ENCODE data around the gene MRM2. TPM values are rescaled to one million over a fixed set of nuclear protein-coding genes. Genes with fewer than 3 reads are reported as not detected.
A peak's percentile ranks its signal among the peaks of the same experiment; 100 is the strongest.

Gene MRM2
- total RNA-seq, 2 donors from 2014 or later = 30.0 to 34.5 TPM

DNA sequence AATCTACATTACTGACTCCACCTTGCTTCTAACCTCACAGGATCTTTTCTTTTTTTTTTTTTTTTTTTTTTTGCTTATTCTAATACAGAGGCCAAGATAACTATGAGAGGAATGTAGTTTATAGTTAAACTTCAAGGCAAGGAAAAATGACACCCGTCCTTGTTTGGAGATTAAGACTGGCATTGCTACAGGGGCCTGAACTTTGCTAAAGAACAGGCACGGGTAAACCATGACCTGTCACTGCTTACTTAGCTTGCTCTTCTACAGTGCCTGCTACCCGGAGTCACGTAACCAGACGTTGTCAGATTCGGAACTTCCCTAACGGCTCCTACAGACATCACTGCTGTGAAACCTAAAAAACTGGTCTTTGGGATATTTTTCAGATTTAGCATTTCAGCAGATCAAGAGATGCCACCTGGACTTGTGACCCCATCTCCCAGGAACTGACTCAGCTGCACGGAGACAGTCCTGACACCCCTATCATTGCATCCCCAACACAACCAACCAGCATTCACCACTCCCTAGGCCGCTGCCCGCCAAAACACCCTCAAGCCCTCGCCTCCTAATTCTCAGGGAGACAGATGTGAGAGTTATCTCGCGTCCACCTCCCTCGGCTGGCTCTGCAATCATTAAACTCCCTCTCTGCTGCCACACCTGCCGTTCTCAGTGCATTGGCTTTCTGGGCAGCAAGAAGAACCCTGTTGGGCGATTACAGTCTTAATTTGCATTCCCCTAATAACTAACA lies 36.8 kb downstream of the MRM2 start:
- DNase-seq (ENCODE audit: low spot score) = no peak
- H3K4me3 Mint-ChIP-seq = no peak overlapping the region
- ATAC-seq = no peak
- H3K4me1 Mint-ChIP-seq (ENCODE audit: low read depth in 2 of 2) = peaks cover 0 to 3% of the 10 kb centered on the region in 2 donors
- no peaks in the 10 kb centered on the region for H3K27me3 Mint-ChIP-seq
- no peak overlapping the region for H3K27ac Mint-ChIP-seq
- H3K9me3 Mint-ChIP-seq = no peaks in the 10 kb centered on the region
- H3K36me3 Mint-ChIP-seq = peaks cover 5% of the 10 kb centered on the region

DNA sequence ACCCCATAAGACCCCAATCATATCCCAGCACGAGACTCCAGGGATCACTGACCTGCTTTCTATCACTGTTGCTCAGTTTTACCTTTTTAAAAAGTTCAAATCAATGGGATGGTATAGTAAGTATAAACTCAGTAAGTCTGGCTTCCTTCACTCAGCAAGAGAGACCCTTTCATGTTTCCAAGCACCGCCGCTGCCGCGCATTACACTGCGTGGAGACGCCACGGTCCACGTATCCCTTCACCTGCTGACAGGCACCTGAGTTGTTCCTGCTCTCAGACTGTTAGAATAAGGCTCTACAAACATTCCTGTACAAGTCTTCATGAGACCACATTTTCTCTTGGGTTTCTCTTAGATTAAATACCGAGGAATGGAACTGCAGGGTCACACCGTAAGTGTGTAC lies 37.6 kb downstream of the MRM2 start:
- H3K4me1 Mint-ChIP-seq (ENCODE audit: low read depth in 2 of 2) = peaks cover 0 to 3% of the 10 kb centered on the region in 2 donors
- no peaks in the 10 kb centered on the region for H3K27me3 Mint-ChIP-seq
- H3K4me3 Mint-ChIP-seq = no peak overlapping the region
- H3K27ac Mint-ChIP-seq = no peak overlapping the region
- DNase-seq (ENCODE audit: low spot score) = no peak
- H3K9me3 Mint-ChIP-seq = no peaks in the 10 kb centered on the region
- no peak for ATAC-seq
- H3K36me3 Mint-ChIP-seq = peaks cover 5% of the 10 kb centered on the region

DNA sequence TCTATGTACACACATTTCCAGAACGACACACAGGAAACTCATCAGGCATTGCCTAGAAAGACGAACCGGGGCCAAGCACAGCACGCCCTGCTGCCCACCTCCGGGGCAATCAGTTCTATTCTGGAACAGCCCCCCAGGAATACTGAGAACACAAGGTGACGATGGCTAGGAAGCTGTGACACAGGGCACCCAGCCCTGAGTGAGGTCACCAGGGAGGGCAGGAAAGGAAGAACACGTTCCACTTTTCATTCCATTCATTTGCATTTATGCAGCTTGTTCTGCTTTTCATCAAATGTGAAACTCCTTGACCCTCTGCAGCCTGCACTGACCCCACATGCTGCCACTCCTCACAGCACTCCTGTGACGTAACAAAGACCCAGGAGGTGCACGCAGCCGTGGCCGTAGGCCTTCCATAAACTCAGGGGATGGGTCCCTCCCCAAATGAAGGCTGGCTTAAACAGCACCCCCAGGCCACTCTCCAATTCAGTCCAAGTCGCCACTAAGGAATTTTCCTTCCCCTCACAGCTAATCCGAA lies 38.2 kb downstream of the MRM2 start:
- ATAC-seq (no peak), DNase-seq (ENCODE audit: low spot score) (no peak)
- no peaks in the 10 kb centered on the region for H3K9me3 Mint-ChIP-seq
- H3K4me1 Mint-ChIP-seq (ENCODE audit: low read depth in 2 of 2) = peaks cover 0 to under 1% of the 10 kb centered on the region in 2 donors
- H3K27ac Mint-ChIP-seq = no peak overlapping the region
- H3K4me3 Mint-ChIP-seq = no peak overlapping the region
- peaks cover 5% of the 10 kb centered on the region for H3K36me3 Mint-ChIP-seq
- no peaks in the 10 kb centered on the region for H3K27me3 Mint-ChIP-seq

DNA sequence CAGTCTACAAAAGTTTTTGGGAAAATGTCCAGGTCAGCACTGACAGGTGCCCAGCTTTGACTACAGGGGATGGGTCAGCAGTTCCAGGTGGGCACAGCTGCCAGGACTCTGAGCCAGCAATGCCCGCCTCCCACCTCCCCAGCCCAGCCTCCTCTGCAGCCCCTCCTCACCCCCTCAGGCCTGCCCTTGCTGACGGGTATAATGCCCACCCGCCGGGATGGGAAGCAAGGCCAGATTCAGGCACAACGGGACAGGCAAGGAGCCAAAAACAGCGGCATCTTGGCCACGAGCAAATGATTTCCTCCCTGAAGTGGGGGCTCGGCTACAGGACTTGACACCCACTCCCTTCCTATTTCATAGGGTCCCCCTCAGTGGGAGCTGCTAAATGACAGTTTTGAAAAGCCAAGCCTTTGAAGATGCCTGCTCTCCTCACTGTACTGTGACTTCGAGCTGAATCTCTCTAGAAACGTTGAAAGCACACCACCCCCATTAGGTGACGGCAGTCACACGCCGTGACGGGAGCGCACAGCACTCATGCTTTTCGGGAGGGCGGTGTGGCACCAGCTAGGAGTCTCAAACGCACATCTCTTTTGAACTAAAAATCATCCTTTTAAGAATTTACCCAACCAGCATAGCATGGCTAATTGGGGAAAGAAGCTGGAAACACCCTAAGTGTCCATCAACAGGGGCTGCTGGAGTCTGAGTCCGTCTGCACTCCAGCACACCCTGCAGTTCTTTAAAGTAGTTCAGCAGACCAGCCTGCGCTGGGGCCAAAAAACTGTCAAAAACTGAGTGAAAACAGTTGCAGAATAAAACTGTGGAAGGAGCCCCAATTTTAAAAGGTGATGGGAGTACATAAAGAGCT lies 38.9 kb downstream of the MRM2 start:
- no peak for DNase-seq (ENCODE audit: low spot score)
- Mint-ChIP-seq H3K27me3 (no peaks in the 10 kb centered on the region), H3K4me3 (no peak overlapping the region), H3K36me3 (no peaks in the 10 kb centered on the region), H3K4me1 (ENCODE audit: low read depth in 2 of 2) (no peaks in the 10 kb centered on the region), H3K27ac (no peak overlapping the region), H3K9me3 (no peaks in the 10 kb centered on the region)
- no peak for ATAC-seq

DNA sequence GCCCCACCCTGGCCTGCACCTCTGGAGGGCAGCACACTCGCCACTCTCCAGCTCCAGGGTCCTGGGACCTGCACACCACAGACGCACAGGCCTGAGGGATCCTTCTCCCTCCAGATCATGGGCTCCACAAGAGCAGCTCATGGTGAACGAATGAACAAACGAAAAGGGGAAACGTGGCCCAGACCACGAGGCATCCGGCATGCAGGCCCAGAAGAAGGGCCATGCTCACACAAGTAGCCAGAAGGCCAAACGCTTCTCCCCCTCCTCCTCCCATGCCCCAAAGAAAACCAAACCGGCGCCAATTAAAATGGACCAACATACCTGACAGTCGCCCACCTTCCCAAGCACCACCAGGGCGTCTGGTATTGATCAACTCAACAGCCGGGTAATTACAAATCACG lies 39.6 kb downstream of the MRM2 start:
- ATAC-seq = no peak
- H3K9me3 Mint-ChIP-seq = no peaks in the 10 kb centered on the region
- no peak for DNase-seq (ENCODE audit: low spot score)
- H3K27ac Mint-ChIP-seq = no peak overlapping the region
- no peaks in the 10 kb centered on the region for H3K27me3 Mint-ChIP-seq
- H3K36me3 Mint-ChIP-seq = no peaks in the 10 kb centered on the region
- no peak overlapping the region for H3K4me3 Mint-ChIP-seq
- H3K4me1 Mint-ChIP-seq (ENCODE audit: low read depth in 2 of 2) = peaks cover 2 to 3% of the 10 kb centered on the region in 2 donors

DNA sequence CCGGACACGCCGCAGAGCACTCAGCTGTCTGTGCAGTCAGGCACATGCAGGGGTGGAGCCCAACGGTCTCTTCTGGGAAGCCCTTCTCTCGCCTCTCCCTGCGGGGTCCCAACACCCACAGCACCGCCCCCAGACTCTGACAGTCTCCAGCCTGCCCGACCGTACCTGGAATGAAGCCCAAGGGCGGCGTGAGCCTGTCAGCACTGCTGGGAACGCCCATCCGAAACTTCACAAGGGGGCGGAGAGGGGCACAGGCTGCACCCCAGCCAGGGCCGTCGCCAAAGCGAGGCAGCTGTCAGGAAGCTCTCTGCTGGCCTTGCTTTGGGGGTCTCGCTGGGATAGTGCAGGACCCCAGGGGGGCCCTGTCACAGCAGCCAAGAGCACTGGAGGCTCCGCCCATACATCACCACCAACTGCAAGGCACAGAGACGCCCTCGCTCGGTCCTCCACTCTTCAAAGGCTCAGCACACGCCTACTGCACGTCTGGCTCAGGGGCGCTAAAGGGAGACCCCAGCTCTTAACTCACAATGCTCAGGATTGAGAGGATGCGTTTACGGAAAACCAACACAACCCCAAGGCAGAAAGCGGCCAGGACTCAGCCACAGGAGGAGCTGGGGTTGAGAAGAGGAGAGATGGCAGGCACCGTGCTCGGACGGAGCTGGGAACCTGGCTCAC lies 40.2 kb downstream of the MRM2 start:
- no peaks in the 10 kb centered on the region for H3K27me3 Mint-ChIP-seq
- no peak overlapping the region for H3K27ac Mint-ChIP-seq
- peaks cover 3 to 5% of the 10 kb centered on the region in 2 donors for H3K4me1 Mint-ChIP-seq (ENCODE audit: low read depth in 2 of 2)
- no peaks in the 10 kb centered on the region for H3K9me3 Mint-ChIP-seq
- no peaks in the 10 kb centered on the region for H3K36me3 Mint-ChIP-seq
- no peak for ATAC-seq
- no peak for DNase-seq (ENCODE audit: low spot score)
- H3K4me3 Mint-ChIP-seq = no peak overlapping the region

DNA sequence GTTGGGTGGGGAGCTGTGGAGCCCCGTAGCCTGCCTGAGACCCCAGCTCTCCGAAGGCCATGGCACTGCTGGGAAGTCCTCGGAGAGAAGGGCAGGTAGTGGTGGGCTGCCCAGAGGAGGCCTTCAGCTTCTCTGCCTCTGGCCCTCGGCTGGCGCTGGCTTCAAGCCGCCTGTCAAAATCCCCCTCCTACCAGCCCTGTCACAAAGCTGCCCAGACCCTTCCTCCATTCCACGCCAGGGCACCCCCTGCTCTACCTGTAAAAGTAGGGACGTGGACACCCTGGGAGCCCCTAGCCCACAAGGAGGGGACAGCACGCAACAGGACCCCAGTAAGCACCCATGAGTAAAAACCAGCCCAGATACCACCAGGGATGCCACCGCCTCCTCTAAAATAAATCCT lies 40.9 kb downstream of the MRM2 start:
- no peak for DNase-seq (ENCODE audit: low spot score)
- H3K27ac Mint-ChIP-seq = no peak overlapping the region
- H3K4me3 Mint-ChIP-seq = no peak overlapping the region
- no peak for ATAC-seq
- peaks cover 3 to 5% of the 10 kb centered on the region in 2 donors for H3K4me1 Mint-ChIP-seq (ENCODE audit: low read depth in 2 of 2)
- H3K27me3 Mint-ChIP-seq = no peaks in the 10 kb centered on the region
- H3K9me3 Mint-ChIP-seq = no peaks in the 10 kb centered on the region
- H3K36me3 Mint-ChIP-seq = no peaks in the 10 kb centered on the region

DNA sequence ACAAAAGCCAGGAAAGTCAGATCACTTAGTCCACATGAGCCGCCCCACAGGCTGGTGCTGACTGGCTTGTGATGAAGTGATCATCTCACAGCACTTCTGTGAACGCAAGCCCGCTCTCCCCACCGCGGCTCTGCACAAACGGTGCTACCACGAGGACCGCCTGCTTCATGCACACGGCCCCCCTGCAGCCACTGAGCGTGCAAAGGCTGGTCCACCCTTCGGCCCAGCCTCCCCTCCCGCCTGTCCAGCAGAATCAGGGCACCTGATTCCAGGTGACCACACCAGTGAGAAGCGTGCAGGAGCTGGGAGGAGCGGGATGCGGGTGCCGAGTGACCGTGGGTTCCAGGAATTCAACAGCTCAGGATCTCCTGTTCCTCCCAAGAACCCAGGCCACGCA lies 41.4 kb downstream of the MRM2 start:
- H3K27me3 Mint-ChIP-seq = no peaks in the 10 kb centered on the region
- DNase-seq (ENCODE audit: low spot score) = no peak
- H3K9me3 Mint-ChIP-seq = no peaks in the 10 kb centered on the region
- peaks cover 3 to 5% of the 10 kb centered on the region in 2 donors for H3K4me1 Mint-ChIP-seq (ENCODE audit: low read depth in 2 of 2)
- H3K27ac Mint-ChIP-seq = no peak overlapping the region
- no peak overlapping the region for H3K4me3 Mint-ChIP-seq
- ATAC-seq = no peak
- H3K36me3 Mint-ChIP-seq = no peaks in the 10 kb centered on the region

DNA sequence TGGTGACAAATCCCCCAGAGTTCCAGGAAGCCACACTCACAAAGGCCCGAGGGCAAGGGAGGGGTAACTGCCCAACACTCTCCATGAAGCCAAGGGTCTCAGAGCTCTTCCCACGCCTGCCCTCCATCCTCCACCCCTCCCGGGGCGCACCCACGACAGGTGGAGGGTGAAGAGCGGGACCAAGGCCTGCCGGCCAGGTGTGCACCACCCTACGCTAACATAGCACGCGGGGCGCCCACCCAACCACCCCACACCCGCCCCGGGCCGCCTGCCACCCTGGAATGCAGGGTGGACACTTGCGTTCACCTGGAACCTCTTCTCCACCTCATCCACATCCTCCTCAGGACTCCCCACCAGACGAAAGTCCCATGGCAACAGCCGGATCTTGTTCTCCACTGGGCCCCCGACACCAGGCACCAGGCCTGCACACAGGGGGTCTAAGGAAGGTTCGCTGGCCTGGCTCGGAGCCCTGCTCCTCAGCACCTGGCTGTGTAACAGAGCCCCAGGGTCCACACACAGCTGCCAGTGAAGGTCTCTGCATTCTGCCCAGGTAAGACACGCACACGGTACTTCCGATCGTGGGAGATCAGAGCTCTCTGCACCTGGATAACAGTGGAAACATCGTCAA lies 41.9 kb downstream of the MRM2 start:
- no peak for DNase-seq (ENCODE audit: low spot score)
- no peaks in the 10 kb centered on the region for H3K36me3 Mint-ChIP-seq
- H3K27ac Mint-ChIP-seq = no peak overlapping the region

DNA sequence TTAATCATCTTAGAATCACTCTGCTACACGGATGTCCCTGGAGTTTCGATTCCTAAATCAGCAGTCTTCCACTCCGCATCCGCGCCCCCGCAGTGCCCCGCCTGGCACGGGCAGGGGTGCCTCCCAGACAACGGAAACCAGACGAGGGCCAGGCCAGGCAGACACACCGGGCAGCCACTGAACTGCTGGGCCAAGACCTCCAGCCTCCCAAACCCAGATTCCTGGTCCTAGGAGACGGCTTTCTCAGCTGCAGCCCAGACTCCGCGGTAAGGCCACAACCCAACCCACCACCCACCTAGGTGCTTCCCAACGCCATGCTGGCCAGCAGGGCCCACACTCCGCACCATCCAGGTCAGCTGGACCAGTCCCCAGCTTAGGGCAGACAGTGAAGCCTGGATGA lies 42.5 kb downstream of the MRM2 start:
- H3K27me3 Mint-ChIP-seq = no peaks in the 10 kb centered on the region

More for the DNA sequence above, 41.9 kb downstream of the MRM2 start:
- peaks cover 3 to 5% of the 10 kb centered on the region in 2 donors for H3K4me1 Mint-ChIP-seq (ENCODE audit: low read depth in 2 of 2)
- H3K4me3 Mint-ChIP-seq = no peak overlapping the region
- H3K27me3 Mint-ChIP-seq = no peaks in the 10 kb centered on the region
- H3K9me3 Mint-ChIP-seq = no peaks in the 10 kb centered on the region
- ATAC-seq = no peak

DNA sequence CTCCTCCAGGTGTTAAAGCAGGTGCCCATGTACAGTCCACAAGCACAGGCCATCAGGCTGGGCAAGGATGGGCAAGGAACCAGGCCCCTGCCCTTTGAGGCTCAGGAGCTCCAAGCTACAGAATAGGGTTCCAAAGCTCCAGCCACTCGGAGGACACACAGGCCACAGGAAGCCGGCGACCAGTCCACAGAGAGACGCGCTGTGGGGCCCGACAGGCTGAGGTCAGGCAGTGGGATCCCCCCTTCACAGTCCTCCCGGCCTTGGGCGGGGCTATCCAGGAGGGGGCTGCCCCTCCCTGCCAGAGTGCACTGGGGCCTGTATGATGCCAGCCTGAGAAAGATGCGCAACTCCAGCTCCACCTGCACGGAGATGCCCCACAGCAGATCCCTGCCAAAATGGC lies 43.2 kb downstream of the MRM2 start:
- no peaks in the 10 kb centered on the region for H3K27me3 Mint-ChIP-seq
- no peak for ATAC-seq
- no peak overlapping the region for H3K4me3 Mint-ChIP-seq
- H3K36me3 Mint-ChIP-seq = no peaks in the 10 kb centered on the region
- DNase-seq (ENCODE audit: low spot score) = no peak
- no peaks in the 10 kb centered on the region for H3K9me3 Mint-ChIP-seq
- H3K27ac Mint-ChIP-seq = no peak overlapping the region
- peaks cover 3 to 5% of the 10 kb centered on the region in 2 donors for H3K4me1 Mint-ChIP-seq (ENCODE audit: low read depth in 2 of 2)

More for the DNA sequence above, 42.5 kb downstream of the MRM2 start:
- H3K4me3 Mint-ChIP-seq = no peak overlapping the region
- ATAC-seq (peak in 1 of 2 donors; percentile 7), DNase-seq (ENCODE audit: low spot score) (no peak)
- H3K4me1 Mint-ChIP-seq (ENCODE audit: low read depth in 2 of 2) = peaks cover 3 to 5% of the 10 kb centered on the region in 2 donors
- no peaks in the 10 kb centered on the region for H3K9me3 Mint-ChIP-seq
- H3K36me3 Mint-ChIP-seq = no peaks in the 10 kb centered on the region
- no peak overlapping the region for H3K27ac Mint-ChIP-seq

DNA sequence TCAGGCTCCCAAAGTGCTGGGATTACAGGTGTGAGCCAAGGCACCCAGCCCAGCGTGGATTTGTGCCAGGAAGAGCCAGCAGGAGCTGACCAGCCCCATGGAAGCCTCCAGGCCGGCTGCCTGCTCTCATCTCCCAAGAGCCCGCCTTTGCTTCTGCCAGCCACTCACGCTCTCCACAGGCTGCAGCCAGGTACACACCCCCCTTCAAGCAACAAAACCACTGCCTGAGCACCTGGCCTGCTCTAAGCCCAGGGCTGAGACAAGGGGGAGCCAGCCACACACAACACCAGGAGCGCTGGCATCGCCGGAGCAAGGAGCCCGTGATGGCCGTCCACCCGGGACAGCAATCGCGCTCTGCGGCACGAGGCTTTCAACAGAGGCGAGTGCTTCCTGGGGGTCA lies 43.8 kb downstream of the MRM2 start:
- DNase-seq (ENCODE audit: low spot score) (no peak), ATAC-seq (no peak)
- Mint-ChIP-seq H3K4me3 (no peak overlapping the region), H3K36me3 (no peaks in the 10 kb centered on the region), H3K27me3 (no peaks in the 10 kb centered on the region), H3K4me1 (ENCODE audit: low read depth in 2 of 2) (peaks cover 3 to 5% of the 10 kb centered on the region in 2 donors), H3K27ac (no peak overlapping the region), H3K9me3 (no peaks in the 10 kb centered on the region)

DNA sequence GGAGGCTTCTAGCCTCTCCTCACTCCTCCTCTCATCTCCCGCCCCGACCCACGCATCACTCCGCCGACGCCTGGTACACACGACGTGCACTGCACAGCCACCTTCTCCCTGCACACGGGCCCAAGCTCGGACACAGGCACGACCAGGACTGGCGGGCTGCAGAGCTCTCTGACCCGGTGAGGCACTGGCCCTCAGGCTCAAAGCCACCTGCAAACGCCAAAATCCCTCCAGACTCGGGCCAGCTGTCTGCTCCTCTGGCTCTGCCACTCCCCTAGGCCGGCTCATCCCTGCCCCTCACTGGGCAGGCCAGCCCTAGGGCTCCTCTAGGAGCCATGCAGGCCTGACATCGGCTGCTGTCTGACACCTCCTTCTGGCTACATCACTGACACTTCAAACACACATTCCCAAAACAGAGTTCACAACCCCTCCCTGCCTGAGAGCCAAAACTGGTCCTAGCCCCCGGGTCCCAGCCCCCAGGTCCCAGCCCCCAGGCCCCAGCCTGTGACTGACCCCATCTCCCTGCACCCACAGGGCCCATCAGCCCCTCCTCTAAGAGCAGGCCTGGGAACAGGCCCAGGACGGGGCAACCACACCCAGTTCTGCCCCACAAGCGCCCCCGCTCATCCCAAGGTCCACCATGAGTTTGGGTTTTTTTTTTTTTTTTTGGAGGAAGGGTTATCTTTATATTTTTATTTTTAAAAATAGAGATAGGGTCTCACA lies 44.4 kb downstream of the MRM2 start:
- DNase-seq (ENCODE audit: low spot score) = no peak
- peaks cover 3 to 5% of the 10 kb centered on the region in 2 donors for H3K4me1 Mint-ChIP-seq (ENCODE audit: low read depth in 2 of 2)
- H3K36me3 Mint-ChIP-seq = no peaks in the 10 kb centered on the region
- no peaks in the 10 kb centered on the region for H3K27me3 Mint-ChIP-seq
- H3K9me3 Mint-ChIP-seq = no peaks in the 10 kb centered on the region
- H3K27ac Mint-ChIP-seq = no peak overlapping the region
- H3K4me3 Mint-ChIP-seq = no peak overlapping the region
- no peak for ATAC-seq

Data from natural killer cell treated with Interleukin-12 subunit alpha and Interleukin-12 subunit beta and Interleukin-15 and Interleukin-18, amount 100 ng/mL, for 72 hours (primary cell).